Activated naive CD4-positive, alpha-beta T cell treated with anti-CD3 and anti-CD28 coated beads, Interleukin-2, amount 10 ng/mL, durations not matched to agents 7 days and 5 days (primary cell): Measurements from ENCODE around the gene DDX42.
"Not testable (repeated sequence)": the region's sequence is repeated elsewhere in the genome, so short reads cannot be mapped to it uniquely, and the experiment has no call there.

ENCODE experiments used
- CTCF ChIA-PET: fragments of 350-600 bp; sonication (Branson Sonifier 250); formaldehyde crosslinking; loops from one replicate; lab custom pipeline; 2021; ENCODE audit warnings: antibody characterized with exemption; lab: Charles Lee
- DNase-seq: peaks from one replicate; pipeline ENCODE4 v3.0.0-alpha.2; 2020
- H3K27ac Mint-ChIP-seq: one replicate; pipeline ENCODE4 v1.8.0; 2021; ENCODE audit warnings: mild to moderate bottlenecking, moderate library complexity, mixed read lengths
- H3K27me3 Mint-ChIP-seq: one replicate; pipeline ENCODE4 v1.8.0; 2021; ENCODE audit warnings: mild to moderate bottlenecking, mixed read lengths
- H3K36me3 Mint-ChIP-seq: one replicate; pipeline ENCODE4 v1.8.0; 2021; ENCODE audit warnings: mixed read lengths
- H3K4me1 Mint-ChIP-seq: one replicate; pipeline ENCODE4 v1.8.0; 2021; ENCODE audit warnings: mixed read lengths
- H3K4me3 Mint-ChIP-seq: one replicate; pipeline ENCODE4 v1.8.0; 2021; ENCODE audit warnings: mild to moderate bottlenecking, moderate library complexity, mixed read lengths
- H3K9me3 Mint-ChIP-seq: one replicate; pipeline ENCODE4 v1.8.0; 2021; ENCODE audit warnings: mixed read lengths

The DDX42 gene

DNA sequence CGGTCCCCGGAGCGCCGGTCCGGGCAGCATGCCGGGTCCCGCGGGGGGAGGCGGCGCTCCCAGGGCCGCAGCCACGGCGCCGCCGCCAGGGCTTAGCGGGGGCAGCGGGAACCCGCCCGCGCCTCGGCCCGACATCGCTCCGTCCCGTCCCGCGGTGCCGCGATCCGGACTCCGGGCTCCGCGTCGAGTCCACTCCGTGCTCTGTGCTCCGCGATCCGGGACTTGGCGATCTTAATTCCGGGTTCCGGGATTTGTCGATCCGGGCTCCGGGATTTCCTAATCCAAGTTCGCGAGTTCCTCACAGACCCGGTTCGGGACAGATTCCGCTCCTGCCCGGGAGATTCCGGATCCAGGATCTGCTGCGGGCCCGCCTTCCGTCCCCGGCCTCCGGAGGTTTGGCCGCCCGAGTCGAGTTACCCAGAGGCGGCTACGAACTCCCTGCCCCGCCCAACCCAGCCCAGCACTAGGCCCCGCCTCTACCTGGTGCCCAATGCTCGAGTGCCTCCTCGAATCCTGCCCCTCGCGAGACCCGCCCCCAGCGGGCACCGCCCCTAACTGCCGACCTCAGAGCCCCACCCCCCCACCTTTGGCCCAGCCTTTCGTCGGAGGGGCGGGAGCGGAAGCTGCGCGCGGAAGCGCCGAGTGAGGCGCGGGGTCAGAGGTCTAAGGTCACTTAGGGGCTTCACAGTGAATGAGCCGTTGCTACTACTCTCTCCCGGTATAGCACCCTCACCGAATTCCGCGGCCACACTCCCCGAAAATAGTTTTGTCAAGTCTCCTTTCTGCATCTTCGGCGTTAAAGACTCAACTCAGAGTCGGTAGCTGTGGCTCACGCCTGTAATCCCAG is 68.8 kb downstream of the DDX42 start, which contains the start of gene SMARCD2:
TSS of gene SMARCD2 (minus strand) at position 146 of the 847 bp plus-strand sequence. CDS start at position 135, 11 bp downstream.
- Mint-ChIP-seq H3K36me3 (peaks cover 12% of the 10 kb centered on the region), H3K27me3 (peaks cover 3% of the 10 kb centered on the region), H3K4me1 (peaks cover 53% of the 10 kb centered on the region), H3K27ac (peak within 1 kb of the TSS; percentile 98), H3K4me3 (peak within 1 kb of the TSS; percentile 96), H3K9me3 (peaks cover 1% of the 10 kb centered on the region)
- DNase-seq: peak; percentile 99
- CTCF ChIA-PET: interaction anchor here (0.6 kb wide), 1 partner anchor 9 kb away, joined by 3 read pairs; no protein-coding TSS in a partner anchor

- H3K36me3 Mint-ChIP-seq: peaks cover 17% of the 10 kb centered on the region
- CTCF ChIA-PET: interaction anchor here (0.6 to 1.5 kb wide), 2 partner anchors 9 to 24 kb away, joined by 3 read pairs; no protein-coding TSS in a partner anchor
- not testable (repeated sequence) for H3K27me3 Mint-ChIP-seq, H3K9me3 Mint-ChIP-seq
- DNase-seq: peak; percentile 60
- peaks cover 56% of the 10 kb centered on the region for H3K4me1 Mint-ChIP-seq
- peak overlapping the region; percentile 84 for H3K4me3 Mint-ChIP-seq
- peak overlapping the region; percentile 98 for H3K27ac Mint-ChIP-seq
Observed at GRCh38 chr17:63843387-63843888, 69.5 kb downstream of the DDX42 start.

DNA sequence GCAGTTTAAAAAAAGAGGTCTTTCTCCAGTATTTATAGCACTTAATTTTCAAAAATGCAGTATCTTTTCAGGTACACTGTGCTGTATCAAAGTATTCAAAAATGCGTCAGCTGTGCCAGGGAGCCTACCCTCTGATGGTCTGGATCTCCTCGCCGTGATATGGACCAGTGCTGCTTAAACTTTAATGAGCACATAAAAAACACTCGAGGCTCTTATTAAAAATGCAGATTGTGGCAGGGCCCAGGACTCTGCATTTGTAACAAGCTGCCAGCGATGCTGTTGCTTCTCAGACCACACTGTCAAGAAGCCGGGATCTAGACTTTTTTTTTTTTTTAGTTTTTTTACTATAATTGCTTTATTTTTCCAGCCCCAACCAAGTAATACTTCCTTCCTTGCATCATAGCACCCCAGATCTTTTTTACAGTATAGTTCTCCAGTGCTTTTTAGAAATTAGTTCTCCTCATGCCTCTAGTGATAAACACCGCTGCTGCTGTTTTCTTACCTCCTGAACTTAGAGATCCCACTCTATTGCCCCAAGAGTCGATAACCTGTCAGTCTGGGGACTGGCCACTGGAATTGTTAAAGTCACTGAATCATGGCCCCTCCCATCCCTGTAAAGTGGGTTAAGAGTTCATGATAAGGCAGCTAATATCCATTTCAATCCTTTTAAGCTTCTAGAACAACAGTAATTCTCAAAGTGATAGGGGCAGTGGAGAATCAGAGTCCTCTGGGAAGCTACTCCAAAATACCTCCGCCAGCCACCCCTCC is 70.1 kb downstream of the DDX42 start:
- no peak for DNase-seq
- peaks cover 56% of the 10 kb centered on the region for H3K4me1 Mint-ChIP-seq
- peaks cover 8% of the 10 kb centered on the region for H3K27me3 Mint-ChIP-seq
- H3K27ac Mint-ChIP-seq: peak overlapping the region; percentile 98
- H3K9me3 Mint-ChIP-seq: peaks cover 10% of the 10 kb centered on the region
- peaks cover 20% of the 10 kb centered on the region for H3K36me3 Mint-ChIP-seq
- H3K4me3 Mint-ChIP-seq: peak overlapping the region; percentile 84
- CTCF ChIA-PET: interaction anchor here (1.4 to 2.1 kb wide), 3 partner anchors 10 to 23 kb away, joined by 3 to 7 read pairs (median 5); no protein-coding TSS in a partner anchor

DNA sequence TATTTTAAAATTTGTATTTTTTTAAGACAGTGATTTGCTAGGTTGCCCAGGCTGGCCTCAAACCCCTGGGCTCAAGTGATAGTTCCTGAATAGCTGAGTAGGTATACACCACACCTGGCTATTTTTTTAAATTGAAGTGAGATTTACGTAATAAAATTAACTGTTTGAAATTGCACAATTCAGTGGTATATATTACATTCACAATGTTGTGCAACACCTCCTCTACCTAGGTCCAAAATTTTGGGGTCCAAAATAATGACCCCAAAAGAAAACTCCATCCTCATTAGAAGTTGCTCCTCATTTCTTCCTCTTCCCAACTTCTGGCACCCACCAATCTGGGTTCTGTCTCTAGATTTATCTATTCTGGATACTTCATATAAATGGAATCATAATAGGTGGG is 71.5 kb downstream of the DDX42 start:
- CTCF ChIA-PET: interaction anchor here (2.1 kb wide), 1 partner anchor 11 kb away, joined by 5 read pairs; no protein-coding TSS in a partner anchor

DNA sequence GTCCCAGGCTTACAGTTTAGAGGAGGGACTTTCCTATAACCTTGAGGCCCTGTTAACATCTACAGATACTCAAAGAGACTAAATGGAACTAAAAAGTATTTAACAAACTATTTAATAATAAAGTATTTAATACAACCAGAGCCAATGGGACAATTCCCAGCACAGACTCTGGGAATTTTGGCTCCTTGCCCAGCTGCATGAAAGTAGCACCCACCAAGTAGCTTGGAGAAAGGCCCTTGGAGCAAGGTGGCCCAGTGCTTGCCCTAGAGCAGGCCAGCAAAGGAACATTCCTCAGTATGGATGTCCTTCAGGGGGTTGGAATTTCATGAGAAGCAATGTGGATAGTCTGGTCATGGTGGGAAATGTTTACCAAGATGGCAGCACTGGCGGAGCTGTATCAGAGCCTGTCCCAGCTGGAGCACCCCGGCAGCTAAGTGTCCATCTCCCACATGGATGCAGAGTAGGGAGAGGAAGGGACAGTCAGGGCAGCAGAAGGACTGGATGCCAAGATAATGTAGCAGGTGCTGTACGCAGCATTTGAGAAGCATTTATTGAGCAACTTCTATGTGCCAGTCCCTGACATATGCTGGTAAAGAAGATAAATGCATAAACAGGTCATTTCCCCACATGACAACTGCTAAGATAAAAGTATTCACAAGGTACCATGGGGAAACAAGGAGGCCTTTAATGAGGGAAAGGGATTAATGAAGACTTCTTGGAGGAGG is 73.7 kb downstream of the DDX42 start:
- H3K4me1 Mint-ChIP-seq: peaks cover 41% of the 10 kb centered on the region
- peak overlapping the region; percentile 44 for H3K4me3 Mint-ChIP-seq
- H3K27ac Mint-ChIP-seq: peak overlapping the region; percentile 93
- DNase-seq: no peak
- H3K36me3 Mint-ChIP-seq: peaks cover 10% of the 10 kb centered on the region
- peaks cover 34% of the 10 kb centered on the region for H3K27me3 Mint-ChIP-seq
- CTCF ChIA-PET: interaction anchor here (1.5 to 3.2 kb wide), 4 partner anchors 12 to 34 kb away, joined by 3 to 28 read pairs (median 12); partner anchors contain the start of gene GH2
- H3K9me3 Mint-ChIP-seq: peaks cover 10% of the 10 kb centered on the region

More for the DNA sequence above, 71.5 kb downstream of the DDX42 start:
- Mint-ChIP-seq H3K4me1 (peaks cover 49% of the 10 kb centered on the region), H3K27ac (no peak overlapping the region), H3K4me3 (no peak overlapping the region), H3K9me3 (peaks cover 10% of the 10 kb centered on the region), H3K36me3 (peaks cover 17% of the 10 kb centered on the region), H3K27me3 (peaks cover 21% of the 10 kb centered on the region)
- DNase-seq: no peak

DNA sequence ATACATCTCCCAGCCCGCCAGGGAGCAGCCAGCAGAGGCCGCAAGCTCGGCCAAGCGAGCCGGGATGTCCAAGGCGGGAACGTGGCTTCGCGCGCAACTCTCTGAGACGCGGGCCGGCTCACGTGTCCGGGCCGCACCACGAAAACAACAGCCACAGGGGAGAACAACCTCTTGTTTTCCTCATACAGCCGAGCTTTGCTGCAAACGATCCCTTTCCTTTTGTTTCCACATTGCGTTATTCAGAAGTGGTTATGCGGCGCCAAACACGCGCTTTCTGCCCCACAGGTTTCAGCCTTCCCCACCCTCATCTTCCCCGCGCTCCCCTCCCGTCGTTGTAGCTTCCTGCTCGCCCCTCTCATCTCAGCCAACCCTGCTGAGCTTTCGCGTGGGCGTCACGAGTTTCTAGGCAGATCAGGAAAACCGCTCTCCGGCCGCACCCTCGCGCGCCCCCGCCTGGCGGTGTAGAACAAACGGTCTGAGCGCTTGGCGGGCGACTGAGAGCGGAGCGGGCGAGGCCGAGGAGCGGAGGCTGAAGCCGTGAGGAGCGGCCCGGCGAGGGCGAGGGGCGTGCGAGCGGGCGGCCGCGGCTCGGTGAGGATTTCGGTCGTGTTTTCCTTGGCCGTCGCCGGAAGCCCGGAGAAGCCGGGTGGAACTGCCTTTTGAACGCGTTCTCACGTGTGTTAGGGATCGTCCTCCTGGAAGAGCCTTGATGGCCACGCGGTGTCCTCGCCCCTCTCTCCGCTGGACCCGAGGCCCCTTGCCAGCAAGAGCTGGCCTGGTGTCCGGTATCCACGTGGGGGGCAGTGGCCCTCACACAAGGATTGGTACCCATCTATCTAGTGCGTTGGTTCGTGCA is 75.1 kb downstream of the DDX42 start:
- peaks cover 41% of the 10 kb centered on the region for H3K27me3 Mint-ChIP-seq
- CTCF ChIA-PET: interaction anchor here (0.7 to 3.2 kb wide), 8 partner anchors 11 to 101 kb away, joined by 3 to 28 read pairs (median 4); partner anchors contain the start of genes CCDC47 and GH2
- peaks cover 10% of the 10 kb centered on the region for H3K9me3 Mint-ChIP-seq
- peak overlapping the region; percentile 71 for H3K4me3 Mint-ChIP-seq
- peak; percentile 96 for DNase-seq
- H3K27ac Mint-ChIP-seq: peak overlapping the region; percentile 93
- peaks cover 30% of the 10 kb centered on the region for H3K4me1 Mint-ChIP-seq
- H3K36me3 Mint-ChIP-seq: peaks cover 10% of the 10 kb centered on the region

- CTCF ChIA-PET: no interaction called here
- Mint-ChIP-seq H3K36me3 (peaks cover 10% of the 10 kb centered on the region), H3K9me3 (peaks cover 10% of the 10 kb centered on the region), H3K27me3 (peaks cover 51% of the 10 kb centered on the region), H3K4me3 (no peak overlapping the region), H3K4me1 (peaks cover 21% of the 10 kb centered on the region), H3K27ac (no peak overlapping the region)
- DNase-seq: no peak
Observed at GRCh38 chr17:63850401-63850800, 76.4 kb downstream of the DDX42 start.

- peaks cover 64% of the 10 kb centered on the region for H3K27me3 Mint-ChIP-seq
Observed at GRCh38 chr17:63853260-63853659, 79.3 kb downstream of the DDX42 start.

GRCh38 chr17:63854709-63855108 is 80.7 kb downstream of the DDX42 start:
- peaks cover 2% of the 10 kb centered on the region for H3K4me1 Mint-ChIP-seq
- H3K36me3 Mint-ChIP-seq: no peaks in the 10 kb centered on the region
- no peak overlapping the region for H3K4me3 Mint-ChIP-seq
- CTCF ChIA-PET: interaction anchor here (0.5 to 1.8 kb wide), 2 partner anchors 11 to 174 kb away, joined by 4 to 11 read pairs; no protein-coding TSS in a partner anchor
- H3K27me3 Mint-ChIP-seq: peaks cover 66% of the 10 kb centered on the region
- no peak for DNase-seq
- H3K9me3 Mint-ChIP-seq: no peaks in the 10 kb centered on the region
- no peak overlapping the region for H3K27ac Mint-ChIP-seq

More at GRCh38 chr17:63853260-63853659, 79.3 kb downstream of the DDX42 start:
- CTCF ChIA-PET: no interaction called here
- no peak overlapping the region for H3K27ac Mint-ChIP-seq
- H3K9me3 Mint-ChIP-seq: peaks cover 4% of the 10 kb centered on the region
- H3K36me3 Mint-ChIP-seq: peaks cover 3% of the 10 kb centered on the region
- H3K4me1 Mint-ChIP-seq: peaks cover 14% of the 10 kb centered on the region
- DNase-seq: no peak
- no peak overlapping the region for H3K4me3 Mint-ChIP-seq

DNA sequence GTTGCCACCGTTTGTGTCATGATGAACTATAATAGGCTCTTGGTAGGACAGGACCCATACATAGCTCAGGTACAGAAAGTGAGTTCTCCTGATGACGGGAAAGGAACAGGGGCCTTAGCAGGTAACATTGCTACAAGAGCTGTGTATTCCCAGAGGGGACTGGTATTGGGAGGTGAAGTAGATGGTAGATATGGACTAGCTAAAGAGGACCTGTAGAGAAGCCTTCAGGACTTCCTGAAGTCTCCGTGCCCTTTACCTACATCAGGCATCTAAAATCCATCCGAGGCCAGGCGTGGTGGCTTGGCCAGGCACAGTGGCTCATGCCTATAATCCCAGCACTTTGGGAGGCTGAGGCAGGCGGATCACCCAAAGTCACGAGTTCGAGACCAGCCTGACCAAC is 81.2 kb downstream of the DDX42 start:
- DNase-seq: no peak
- Mint-ChIP-seq H3K4me3 (no peak overlapping the region), H3K36me3 (no peaks in the 10 kb centered on the region), H3K4me1 (no peaks in the 10 kb centered on the region), H3K27me3 (peaks cover 66% of the 10 kb centered on the region), H3K27ac (no peak overlapping the region), H3K9me3 (no peaks in the 10 kb centered on the region)
- CTCF ChIA-PET: interaction anchor here (1.8 kb wide), 1 partner anchor 10 kb away, joined by 11 read pairs; no protein-coding TSS in a partner anchor

GRCh38 chr17:63856425-63856824 is 82.5 kb downstream of the DDX42 start:
- not testable (repeated sequence) for H3K4me1 Mint-ChIP-seq, H3K27ac Mint-ChIP-seq, H3K36me3 Mint-ChIP-seq, H3K9me3 Mint-ChIP-seq, H3K4me3 Mint-ChIP-seq, DNase-seq
- CTCF ChIA-PET: interaction anchor here (1.3 kb wide), 1 partner anchor 9 kb away, joined by 4 read pairs; no protein-coding TSS in a partner anchor
- H3K27me3 Mint-ChIP-seq: peaks cover 70% of the 10 kb centered on the region

DNA sequence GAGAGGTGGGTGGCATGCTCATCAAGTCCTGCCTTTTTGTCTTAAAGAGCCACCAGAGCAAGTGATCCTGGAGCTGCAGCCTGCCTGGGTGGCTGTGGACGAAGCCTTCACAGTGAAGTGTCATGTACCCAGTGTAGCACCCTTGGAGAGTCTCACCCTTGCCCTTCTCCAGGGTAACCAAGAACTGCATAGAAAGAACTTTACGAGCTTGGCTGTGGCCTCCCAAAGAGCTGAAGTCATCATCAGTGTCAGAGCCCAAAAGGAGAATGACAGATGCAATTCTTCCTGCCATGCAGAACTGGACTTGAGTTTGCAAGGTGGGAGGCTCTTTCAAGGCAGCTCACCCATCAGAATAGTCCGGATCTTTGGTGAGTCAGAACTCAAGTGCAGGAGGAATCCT is 85.3 kb downstream of the DDX42 start:
- Mint-ChIP-seq H3K4me1 (no peaks in the 10 kb centered on the region), H3K4me3 (no peak overlapping the region), H3K27me3 (peaks cover 68% of the 10 kb centered on the region), H3K36me3 (no peaks in the 10 kb centered on the region), H3K27ac (no peak overlapping the region), H3K9me3 (no peaks in the 10 kb centered on the region)
- DNase-seq: no peak
- CTCF ChIA-PET: interaction anchor here (0.6 to 5.3 kb wide), 5 partner anchors 11 to 87 kb away, joined by 3 to 28 read pairs (median 8); partner anchors contain the start of gene GH2
